Lower leg skin (tissue), 3 donors: ENCODE measurements around the gene PIK3AP1.

Experiments
- POLR2A ChIP-seq, 2 donors: fragments of 450-650 bp; IDR thresholded peaks; one replicate each; pipeline ENCODE4 v1.6.1; 2016 to 2017; ENCODE audit warnings: antibody characterized with exemption in 2 of 2, mild to moderate bottlenecking in 1 of 2, moderate library complexity in 1 of 2
- TF ChIP-seq, protein P1 (sequence below), 3 donors: fragments of 450-650 bp; IDR thresholded peaks; one replicate each; pipeline ENCODE4 v1.5.1; 2016; ENCODE audit warnings: antibody characterized with exemption in 3 of 3, mild to moderate bottlenecking in 3 of 3, moderate library complexity in 2 of 3

DNA sequence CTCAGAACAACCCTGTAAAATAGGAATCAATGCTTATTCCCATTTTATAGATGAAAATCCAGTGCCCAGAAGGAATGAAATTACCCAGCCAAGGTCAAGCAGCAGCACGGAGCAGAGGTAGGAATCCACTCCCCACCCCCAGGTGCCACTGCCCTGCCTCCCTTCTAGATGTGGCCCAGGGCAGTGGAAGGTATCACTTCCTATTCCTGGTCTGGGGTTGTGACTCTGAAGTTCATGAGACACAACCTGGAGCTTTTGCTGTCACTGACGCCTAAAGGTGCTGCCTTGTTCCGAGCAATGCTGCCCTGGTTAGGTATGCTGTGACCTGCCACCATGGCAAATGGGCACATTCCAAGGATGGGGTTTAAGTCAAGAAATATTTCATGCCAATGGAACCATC lies 53.6 kb downstream of the PIK3AP1 start:
- TF ChIP-seq POLR2A (IDR thresholded peaks at IDR 0.05) = no peak
- TF ChIP-seq, protein P1, sequence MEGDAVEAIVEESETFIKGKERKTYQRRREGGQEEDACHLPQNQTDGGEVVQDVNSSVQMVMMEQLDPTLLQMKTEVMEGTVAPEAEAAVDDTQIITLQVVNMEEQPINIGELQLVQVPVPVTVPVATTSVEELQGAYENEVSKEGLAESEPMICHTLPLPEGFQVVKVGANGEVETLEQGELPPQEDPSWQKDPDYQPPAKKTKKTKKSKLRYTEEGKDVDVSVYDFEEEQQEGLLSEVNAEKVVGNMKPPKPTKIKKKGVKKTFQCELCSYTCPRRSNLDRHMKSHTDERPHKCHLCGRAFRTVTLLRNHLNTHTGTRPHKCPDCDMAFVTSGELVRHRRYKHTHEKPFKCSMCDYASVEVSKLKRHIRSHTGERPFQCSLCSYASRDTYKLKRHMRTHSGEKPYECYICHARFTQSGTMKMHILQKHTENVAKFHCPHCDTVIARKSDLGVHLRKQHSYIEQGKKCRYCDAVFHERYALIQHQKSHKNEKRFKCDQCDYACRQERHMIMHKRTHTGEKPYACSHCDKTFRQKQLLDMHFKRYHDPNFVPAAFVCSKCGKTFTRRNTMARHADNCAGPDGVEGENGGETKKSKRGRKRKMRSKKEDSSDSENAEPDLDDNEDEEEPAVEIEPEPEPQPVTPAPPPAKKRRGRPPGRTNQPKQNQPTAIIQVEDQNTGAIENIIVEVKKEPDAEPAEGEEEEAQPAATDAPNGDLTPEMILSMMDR (IDR thresholded peaks at IDR 0.05) = no peak
